MM.1S (cell line): ENCODE data around the gene MPP4.

Experiments used
- EZH2phosphoT487 ChIP-seq: fragments of 300-600 bp; sonication (generic); IDR thresholded peaks from 2 replicates; pipeline ENCODE4 v1.6.1; 2018; ENCODE audit warnings: antibody characterized with exemption, low read length
- TF ChIP-seq, protein P1 (sequence below): fragments of 300-600 bp; sonication (generic); IDR thresholded peaks from 2 replicates; pipeline ENCODE4 v1.5.1; 2016; ENCODE audit warnings: antibody characterized with exemption, low read length, mixed read lengths

DNA sequence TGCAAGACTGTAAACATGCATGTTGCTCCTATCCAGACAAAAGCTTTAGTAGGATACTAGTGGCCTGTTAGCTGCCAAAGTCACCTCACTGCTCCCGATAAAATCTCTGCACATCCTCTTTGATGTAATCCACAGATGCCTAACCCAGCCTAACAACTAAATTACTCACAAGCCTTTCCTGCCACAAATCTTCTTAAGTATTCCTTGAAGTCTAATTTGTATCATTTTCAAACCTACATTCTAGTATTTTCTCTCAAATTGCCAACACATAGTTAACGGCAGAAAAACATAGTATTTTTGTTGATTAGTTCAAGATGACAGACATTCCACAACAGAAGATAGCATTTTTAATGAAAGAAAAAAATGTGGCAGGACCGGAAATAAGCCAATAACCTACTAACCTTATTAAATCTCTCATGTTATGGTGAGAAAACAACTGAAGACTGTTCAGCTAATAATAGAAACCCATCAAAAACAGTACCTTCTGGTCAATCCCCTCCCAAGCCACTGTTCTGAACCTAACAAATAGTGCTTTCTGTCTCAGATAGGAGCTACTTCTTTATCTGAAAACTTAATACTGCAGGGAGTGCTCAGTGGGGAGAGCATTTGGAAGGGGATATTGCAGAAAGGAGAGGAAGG lies at the start of gene MPP4:
- TF ChIP-seq, protein P1, sequence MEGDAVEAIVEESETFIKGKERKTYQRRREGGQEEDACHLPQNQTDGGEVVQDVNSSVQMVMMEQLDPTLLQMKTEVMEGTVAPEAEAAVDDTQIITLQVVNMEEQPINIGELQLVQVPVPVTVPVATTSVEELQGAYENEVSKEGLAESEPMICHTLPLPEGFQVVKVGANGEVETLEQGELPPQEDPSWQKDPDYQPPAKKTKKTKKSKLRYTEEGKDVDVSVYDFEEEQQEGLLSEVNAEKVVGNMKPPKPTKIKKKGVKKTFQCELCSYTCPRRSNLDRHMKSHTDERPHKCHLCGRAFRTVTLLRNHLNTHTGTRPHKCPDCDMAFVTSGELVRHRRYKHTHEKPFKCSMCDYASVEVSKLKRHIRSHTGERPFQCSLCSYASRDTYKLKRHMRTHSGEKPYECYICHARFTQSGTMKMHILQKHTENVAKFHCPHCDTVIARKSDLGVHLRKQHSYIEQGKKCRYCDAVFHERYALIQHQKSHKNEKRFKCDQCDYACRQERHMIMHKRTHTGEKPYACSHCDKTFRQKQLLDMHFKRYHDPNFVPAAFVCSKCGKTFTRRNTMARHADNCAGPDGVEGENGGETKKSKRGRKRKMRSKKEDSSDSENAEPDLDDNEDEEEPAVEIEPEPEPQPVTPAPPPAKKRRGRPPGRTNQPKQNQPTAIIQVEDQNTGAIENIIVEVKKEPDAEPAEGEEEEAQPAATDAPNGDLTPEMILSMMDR: no peak
- no peak for TF ChIP-seq EZH2phosphoT487
